ENCODE results near the gene NRG3. TPM values are rescaled to one million over a fixed set of nuclear protein-coding genes. Genes with fewer than 3 reads are reported as not detected.

NRG3 gene
- total and polyA plus RNA-seq, 9 donors, result 0.04 to 4.5 (median 0.15) TPM; not detected in 2

GRCh38 chr10:81969136-81969535 is 94.1 kb downstream of the NRG3 start:
- DNase-seq, result no peak
- WGBS, 3 donors, result 63 to 69% (median 65%) methylated on average over 2 of the region's 2 CpGs
- TF ChIP-seq POLR2A (IDR thresholded peaks at IDR 0.05) (no peak), CTCF (IDR thresholded peaks at IDR 0.05) (no peak), EP300 (IDR thresholded peaks at IDR 0.05) (no peak)

GRCh38 chr10:81978238-81978637 is 103.2 kb downstream of the NRG3 start:
- H3K36me3 ChIP-seq, result no peaks in the 10 kb centered on the region
- H3K4me3 ChIP-seq, result no peak overlapping the region
- TF ChIP-seq POLR2A (IDR thresholded peaks at IDR 0.05) (no peak), CTCF (IDR thresholded peaks at IDR 0.05) (no peak)
- H3K27ac ChIP-seq, result no peak overlapping the region
- DNase-seq, result no peak
- intact Hi-C loops (cut with DNase I), result no loop called here
- 41 to 58% (median 45%) methylated on average over 2 of the region's 2 CpGs for WGBS, 3 donors
- H3K27me3 ChIP-seq, result no peaks in the 10 kb centered on the region
- H3K4me1 ChIP-seq (ENCODE audit: insufficient read depth), result no peaks in the 10 kb centered on the region
- no peaks in the 10 kb centered on the region for H3K9me3 ChIP-seq

More at GRCh38 chr10:81969136-81969535, 94.1 kb downstream of the NRG3 start:
- intact Hi-C loops (cut with DNase I), result no loop called here
- Histone ChIP-seq H3K4me1 (ENCODE audit: insufficient read depth) (no peaks in the 10 kb centered on the region), H3K27ac (no peak overlapping the region), H3K4me3 (no peak overlapping the region), H3K9me3 (no peaks in the 10 kb centered on the region), H3K36me3 (no peaks in the 10 kb centered on the region), H3K27me3 (no peaks in the 10 kb centered on the region)

- Histone ChIP-seq H3K9me3 (no peaks in the 10 kb centered on the region), H3K27ac (no peak overlapping the region), H3K4me3 (no peak overlapping the region), H3K4me1 (ENCODE audit: insufficient read depth) (no peaks in the 10 kb centered on the region), H3K36me3 (no peaks in the 10 kb centered on the region), H3K27me3 (no peaks in the 10 kb centered on the region)
- TF ChIP-seq CTCF (IDR thresholded peaks at IDR 0.05), result no peak
- TF ChIP-seq EP300 (IDR thresholded peaks at IDR 0.05), result no peak
- no peak for TF ChIP-seq POLR2A (IDR thresholded peaks at IDR 0.05)
- WGBS, 3 donors, result 81 to 88% (median 84%) methylated on average over 1 of the region's 1 CpG
- DNase-seq, result no peak
- intact Hi-C loops (cut with DNase I), result no loop called here
Observed at GRCh38 chr10:81981724-81982123, 106.7 kb downstream of the NRG3 start.

DNA sequence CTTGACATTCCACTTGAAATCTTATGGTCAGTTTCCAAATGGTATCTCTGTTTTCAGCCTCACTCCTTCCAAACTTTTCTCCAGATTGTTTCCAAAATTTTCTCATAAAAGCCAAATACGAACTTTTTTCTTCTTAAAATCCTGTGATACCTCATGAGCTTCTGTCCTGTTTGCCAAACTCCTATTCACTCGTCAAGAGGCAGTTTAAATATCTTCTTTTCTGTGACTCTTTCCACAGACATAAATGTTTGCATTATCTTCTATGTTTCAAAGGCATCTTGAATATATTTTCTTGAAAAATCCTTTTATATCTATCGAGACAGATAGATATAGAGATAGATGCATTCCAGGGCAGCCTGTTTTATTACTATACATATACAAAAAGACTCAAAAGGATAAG is 109.4 kb downstream of the NRG3 start:
- TF ChIP-seq POLR2A (IDR thresholded peaks at IDR 0.05) (no peak), EP300 (IDR thresholded peaks at IDR 0.05) (no peak), CTCF (IDR thresholded peaks at IDR 0.05) (no peak)
- intact Hi-C loops (cut with DNase I), result no loop called here
- no peak overlapping the region for H3K27ac ChIP-seq
- 55 to 58% (median 57%) methylated on average over 3 of the region's 3 CpGs for WGBS, 3 donors
- no peaks in the 10 kb centered on the region for H3K36me3 ChIP-seq
- H3K27me3 ChIP-seq, result no peaks in the 10 kb centered on the region
- H3K4me1 ChIP-seq (ENCODE audit: insufficient read depth), result no peaks in the 10 kb centered on the region
- no peak overlapping the region for H3K4me3 ChIP-seq
- no peaks in the 10 kb centered on the region for H3K9me3 ChIP-seq
- no peak for DNase-seq

DNA sequence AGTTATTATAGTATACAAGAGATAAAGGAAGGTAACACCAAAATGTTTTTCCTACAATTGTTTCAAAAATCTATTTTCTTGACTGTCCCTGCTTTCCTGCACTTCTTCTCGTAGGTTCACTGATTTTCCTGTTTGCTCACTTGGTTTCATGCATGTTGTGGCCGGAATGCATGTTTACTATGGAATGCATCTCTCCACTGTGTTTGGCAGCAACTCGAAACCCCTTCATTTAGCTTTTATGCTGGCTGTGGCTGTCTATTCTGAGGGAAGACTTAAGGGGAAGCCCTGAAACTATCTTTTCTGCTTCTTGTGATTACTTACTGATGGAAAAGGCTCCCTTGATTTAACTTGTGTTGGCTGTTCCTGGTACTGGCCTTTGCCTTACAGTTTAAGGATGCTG is 120.3 kb downstream of the NRG3 start:
- H3K27ac ChIP-seq, result no peak overlapping the region
- DNase-seq, result no peak
- 48 to 63% (median 48%) methylated on average over 3 of the region's 3 CpGs for WGBS, 3 donors
- H3K4me1 ChIP-seq (ENCODE audit: insufficient read depth), result no peaks in the 10 kb centered on the region
- no peak overlapping the region for H3K4me3 ChIP-seq
- intact Hi-C loops (cut with DNase I), result no loop called here
- no peaks in the 10 kb centered on the region for H3K27me3 ChIP-seq
- H3K9me3 ChIP-seq, result no peaks in the 10 kb centered on the region
- TF ChIP-seq EP300 (IDR thresholded peaks at IDR 0.05) (no peak), POLR2A (IDR thresholded peaks at IDR 0.05) (no peak), CTCF (IDR thresholded peaks at IDR 0.05) (no peak)
- no peaks in the 10 kb centered on the region for H3K36me3 ChIP-seq

Data from ovary (tissue), 9 donors.